ENCODE results near the gene CDC42BPG. TPM values are rescaled to one million over a fixed set of nuclear protein-coding genes. Genes with fewer than 3 reads are reported as not detected.

Gene CDC42BPG
- total and polyA plus RNA-seq, 2 of the 8 experiments (the other 6 are each of a cell fraction or from before 2014, with no cell fraction given) = 3.7 to 10.6 TPM

- Histone ChIP-seq H4K20me1 (replicated peaks in 1 of 2; ENCODE audit: control insufficient read depth in 1 of 2, insufficient read depth in 2 of 2, low read length in 2 of 2) (peaks cover 0 to 2% of the 10 kb centered on the region in 2 experiments), H4K8ac (ENCODE audit: extremely low read depth, insufficient read depth, low read length) (peak overlapping the region; percentile 75; the same call in 1 of the 2 replicates), H2BK5ac (ENCODE audit: low read depth, low read length) (no peak overlapping the region; the same call in 1 of the 2 replicates), H3K27me3 (replicated peaks in 1 of 4; ENCODE audit: control insufficient read depth in 3 of 4, extremely low read depth in 1 of 4, insufficient read depth in 3 of 4, low read length in 3 of 4) (no peaks in the 10 kb centered on the region), H4K5ac (ENCODE audit: insufficient read length, low read depth, low read length) (no peak overlapping the region), H4K91ac (replicated peaks; ENCODE audit: insufficient read length, low read length) (no peak overlapping the region), H3K36me3 (ENCODE audit: control insufficient read depth in 2 of 4, insufficient read depth in 4 of 4, low read length in 3 of 4) (peaks cover 0 to 8% (median under 1%) of the 10 kb centered on the region in 4 experiments; a peak in 3 of 8 replicates), H2BK15ac (ENCODE audit: low read length) (no peak overlapping the region), H3K4me2 (ENCODE audit: insufficient read depth in 1 of 2, low read depth in 2 of 2, low read length in 2 of 2) (no peak overlapping the region), H2AFZ (ENCODE audit: low read length) (no peak overlapping the region), H3K4me1 (replicated peaks in 1 of 4; ENCODE audit: control insufficient read depth in 3 of 4, insufficient read depth in 4 of 4, low read length in 3 of 4) (peaks cover 0 to 7% (median 3%) of the 10 kb centered on the region in 4 experiments; a peak in 4 of 7 replicates), H2BK120ac (replicated peaks; ENCODE audit: low read depth, low read length) (no peak overlapping the region), H3K14ac (ENCODE audit: insufficient read length) (no peak overlapping the region), H2AK5ac (ENCODE audit: low read depth, low read length) (0 out of 2 replicates have a peak overlapping the region, but pooled peaks have one; percentile 1), H3K9ac (replicated peaks in 1 of 4; ENCODE audit: extremely low read depth in 1 of 4, low read depth in 3 of 4, low read length in 3 of 4) (no peak overlapping the region; a peak in 1 of 7 replicates), H3K56ac (replicated peaks; ENCODE audit: insufficient read length, low read depth, low read length) (no peak overlapping the region), H2BK20ac (ENCODE audit: low read length) (no peak overlapping the region), H3K18ac (ENCODE audit: extremely low read depth, low read length) (no peak overlapping the region), H3K9me3 (ENCODE audit: insufficient read depth in 2 of 2, low read depth in 1 of 2, low read length in 1 of 2) (no peaks in the 10 kb centered on the region), H3K4ac (replicated peaks; ENCODE audit: insufficient read length, low read depth, low read length) (no peak overlapping the region), H3K27ac (ENCODE audit: low read depth, low read length) (no peak overlapping the region), H2BK12ac (ENCODE audit: low read depth, low read length) (no peak overlapping the region), H3K23ac (ENCODE audit: insufficient read length) (no peak overlapping the region), H3K79me2 (ENCODE audit: control insufficient read depth in 1 of 2, insufficient read depth in 2 of 2, low read length in 2 of 2) (no peaks in the 10 kb centered on the region), H3K79me1 (ENCODE audit: low read depth, low read length) (no peaks in the 10 kb centered on the region), H3K23me2 (ENCODE audit: low read depth, low read length) (no peaks in the 10 kb centered on the region), H3K4me3 (ENCODE audit: extremely low read depth in 1 of 4, insufficient read depth in 2 of 4, low read depth in 3 of 4, low read length in 4 of 4) (no peak overlapping the region)
- no peak for FAIRE-seq
- DNase-seq (ENCODE audit: low read depth in 1 of 2, low spot score in 2 of 2) = no peak
- ChIA-PET POLR2A (ENCODE audit: partially characterized antibody) (interaction anchor here (1.1 to 24.6 kb wide), 6 partner anchors 13 to 115 kb away, joined by 3 to 408 read pairs (median 5); partner anchors contain the start of genes EHD1 and SF1), CTCF (ENCODE audit: partially characterized antibody) (interaction anchor here (0.5 to 32.2 kb wide), 23 partner anchors 9 to 300 kb away, joined by 3 to 1058 read pairs (median 4); partner anchors contain the start of genes BATF2, CDC42BPG, EHD1 and MAJIN)
- TF ChIP-seq NANOG (IDR thresholded peaks at IDR 0.05; ENCODE audit: insufficient read depth, low read depth, low read length, poor library complexity, severe bottlenecking) = no peak
- peak in 1 of 3 experiments; percentile 14; a peak in 1 of 4 replicates for TF ChIP-seq CTCF (IDR thresholded peaks at IDR 0.05; ENCODE audit: control extremely low read depth in 1 of 3, insufficient read depth in 1 of 3, low read depth in 1 of 3, low read length in 3 of 3)
- 86% methylated on average over 22 of the region's 25 CpGs; no CpG with 5 or more reads in 1 of the 2 experiments for WGBS, 2 experiments (ENCODE audit: extremely low coverage in 1 of 2, insufficient coverage in 1 of 2, insufficient read length in 1 of 2, insufficient replicate concordance in 2 of 2, low coverage in 1 of 2, low lambda C conversion rate in 2 of 2, missing lambda C conversion rate in 1 of 2)
Observed at GRCh38 chr11:64893194-64894069, 49.0 kb upstream of the CDC42BPG start.
